Prostate gland (tissue), 2 donors: ENCODE results near the gene KMT2A. TPM values are rescaled to one million over a fixed set of nuclear protein-coding genes. Genes with fewer than 3 reads are reported as not detected.

Experiments
- DNase-seq: peaks from one replicate; pipeline ENCODE4 v3.0.0-alpha.2; 2019; ENCODE audit warnings: low spot score
- H3K27ac ChIP-seq, 2 donors: fragments of 200-600 bp; sonication (generic); 2 replicates each; pipeline ENCODE4 v1.5.1; 2017 to 2019
- H3K27me3 ChIP-seq: fragments of 200-600 bp; sonication (generic); replicated peaks from 2 replicates; pipeline ENCODE4 v1.5.1; 2019; ENCODE audit not compliant: insufficient read depth
- H3K36me3 ChIP-seq, 2 donors: fragments of 200-600 bp; sonication (generic); 1 replicate in 1 of 2; 2 replicates in 1 of 2; pipeline versions ENCODE4 v1.5.1 to v1.8.1; 2017 to 2019
- H3K4me1 ChIP-seq: fragments of 200-600 bp; sonication (generic); replicated peaks from 2 replicates; pipeline ENCODE4 v1.5.1; 2019
- H3K4me3 ChIP-seq, 2 donors: fragments of 200-600 bp; sonication (generic); 2 replicates each; pipeline ENCODE4 v1.5.1; 2017 to 2019
- H3K9me3 ChIP-seq: fragments of 200-600 bp; sonication (generic); 2 replicates; pipeline ENCODE4 v1.5.1; 2017
- POLR2A ChIP-seq: fragments of 450-650 bp; IDR thresholded peaks from one replicate; pipeline ENCODE4 v1.6.1; 2016; ENCODE audit warnings: antibody characterized with exemption, mild to moderate bottlenecking
- POLR2AphosphoS5 ChIP-seq: sonication (generic); formaldehyde crosslinking; IDR thresholded peaks from one replicate; pipeline ENCODE4 v1.6.1; 2017; ENCODE audit warnings: antibody characterized with exemption
- WGBS: methylation state at CpG from one replicate; pipeline ENCODE4 v1.1.5; 2018; 5-methylcytosine and 5-hydroxymethylcytosine counted together
- intact Hi-C: fragments of 100-400 bp; cut with DNase I; formaldehyde crosslinking; loops from one replicate; pipeline ENCODE4 v1.14.2; 2022
- total RNA-seq, 2 donors: library from RNA; depleted of rRNA; stranded (reverse); fragments of >200 nt; gene quantifications; one replicate each; pipeline ENCODE4 v1.1.0, GENCODE V29; 2016
- TF ChIP-seq, protein P1 (sequence below), 4 experiments: fragments of 200-600 bp in 2 of 4; fragments of 450-650 bp in 2 of 4; sonication (generic) in 2 of 4; IDR thresholded peaks; 1 replicate in 3 of 4; 2 replicates in 1 of 4; pipeline ENCODE4 v1.5.1; 2016 to 2019; ENCODE audit warnings: antibody characterized with exemption in 4 of 4, mild to moderate bottlenecking in 2 of 4, moderate library complexity in 2 of 4

The KMT2A gene
- total RNA-seq, 2 donors from 2014 or later: 82.6 to 89.0 TPM

DNA sequence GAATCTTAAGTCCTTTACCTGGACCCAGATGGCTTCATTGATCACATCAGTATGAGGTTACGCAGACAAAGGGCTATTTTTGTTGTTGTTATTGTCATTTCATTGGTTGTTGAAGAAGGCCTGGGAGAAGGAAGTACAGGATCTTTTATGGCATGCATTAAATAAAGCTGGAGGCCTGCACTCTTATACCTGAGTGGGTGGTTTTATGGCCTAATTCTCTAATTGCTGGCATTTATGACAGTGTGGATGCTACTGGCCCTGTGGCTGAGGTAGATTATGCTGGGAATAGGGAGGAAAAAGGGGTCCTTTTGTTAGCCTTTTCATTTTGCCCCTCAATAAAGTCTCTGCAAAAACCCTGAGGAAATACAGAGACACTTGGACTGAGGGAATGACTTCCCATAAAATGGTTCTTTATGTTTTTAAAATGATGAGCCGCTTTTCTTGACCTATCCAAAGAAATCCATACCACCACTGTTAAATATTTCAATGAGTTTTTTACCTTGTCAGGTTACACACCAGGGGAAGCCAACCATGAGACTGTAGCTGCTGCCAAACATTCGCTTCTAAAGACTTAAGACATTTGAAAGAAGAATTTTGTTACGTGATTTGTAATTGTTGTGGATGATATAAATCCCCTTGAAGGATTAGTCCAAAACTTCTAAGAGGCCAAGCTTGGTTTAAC is 6.8 kb downstream of the KMT2A start:
- 67% methylated on average over 4 of the region's 4 CpGs for WGBS
- H3K36me3 ChIP-seq: no peaks in the 10 kb centered on the region
- intact Hi-C loops: no loop called here

DNA sequence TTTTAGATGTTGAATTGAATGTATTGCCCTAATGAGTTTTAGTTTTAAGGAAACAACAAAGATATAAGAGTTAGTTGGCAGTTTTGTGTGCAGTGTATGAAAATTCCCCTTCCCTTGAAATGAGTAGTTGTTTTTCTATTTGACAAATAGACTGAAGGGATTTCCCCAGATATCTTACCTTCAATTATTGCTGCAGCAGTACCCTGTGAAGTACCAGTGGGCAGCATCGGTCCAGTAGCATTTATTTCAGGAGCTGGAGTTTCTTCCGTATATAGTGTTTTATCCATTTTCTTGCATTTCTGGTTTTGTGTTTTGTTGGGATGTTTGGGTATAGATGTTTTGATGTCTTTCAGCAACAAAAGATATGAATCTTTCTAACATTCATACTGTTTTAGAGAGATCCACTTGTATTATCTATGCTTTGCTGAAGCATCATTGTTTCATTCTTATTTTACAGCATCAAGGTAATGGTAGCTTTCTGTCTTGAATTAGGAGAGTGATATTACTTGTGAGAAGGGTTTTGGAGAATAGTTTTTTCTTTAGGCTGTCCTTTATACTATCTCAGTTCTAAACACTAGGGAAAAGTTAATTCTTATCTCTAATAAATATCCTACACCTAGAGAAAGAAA is 7.4 kb downstream of the KMT2A start:
- DNase-seq: no peak
- TF ChIP-seq POLR2AphosphoS5: no peak
- TF ChIP-seq, protein P1, sequence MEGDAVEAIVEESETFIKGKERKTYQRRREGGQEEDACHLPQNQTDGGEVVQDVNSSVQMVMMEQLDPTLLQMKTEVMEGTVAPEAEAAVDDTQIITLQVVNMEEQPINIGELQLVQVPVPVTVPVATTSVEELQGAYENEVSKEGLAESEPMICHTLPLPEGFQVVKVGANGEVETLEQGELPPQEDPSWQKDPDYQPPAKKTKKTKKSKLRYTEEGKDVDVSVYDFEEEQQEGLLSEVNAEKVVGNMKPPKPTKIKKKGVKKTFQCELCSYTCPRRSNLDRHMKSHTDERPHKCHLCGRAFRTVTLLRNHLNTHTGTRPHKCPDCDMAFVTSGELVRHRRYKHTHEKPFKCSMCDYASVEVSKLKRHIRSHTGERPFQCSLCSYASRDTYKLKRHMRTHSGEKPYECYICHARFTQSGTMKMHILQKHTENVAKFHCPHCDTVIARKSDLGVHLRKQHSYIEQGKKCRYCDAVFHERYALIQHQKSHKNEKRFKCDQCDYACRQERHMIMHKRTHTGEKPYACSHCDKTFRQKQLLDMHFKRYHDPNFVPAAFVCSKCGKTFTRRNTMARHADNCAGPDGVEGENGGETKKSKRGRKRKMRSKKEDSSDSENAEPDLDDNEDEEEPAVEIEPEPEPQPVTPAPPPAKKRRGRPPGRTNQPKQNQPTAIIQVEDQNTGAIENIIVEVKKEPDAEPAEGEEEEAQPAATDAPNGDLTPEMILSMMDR (IDR thresholded peaks at IDR 0.05): no peak
- TF ChIP-seq POLR2A: no peak
- 72% methylated on average over 2 of the region's 2 CpGs for WGBS
- intact Hi-C loops: no loop called here
- H3K4me1 ChIP-seq: peaks cover 7% of the 10 kb centered on the region
- no peak overlapping the region for H3K27ac ChIP-seq
- no peaks in the 10 kb centered on the region for H3K36me3 ChIP-seq
- no peaks in the 10 kb centered on the region for H3K27me3 ChIP-seq
- no peaks in the 10 kb centered on the region for H3K9me3 ChIP-seq
- no peak overlapping the region for H3K4me3 ChIP-seq

More for the DNA sequence above, 6.8 kb downstream of the KMT2A start:
- Histone ChIP-seq H3K4me3 (no peak overlapping the region), H3K27ac (no peak overlapping the region), H3K4me1 (peaks cover 7% of the 10 kb centered on the region), H3K9me3 (no peaks in the 10 kb centered on the region), H3K27me3 (no peaks in the 10 kb centered on the region)
- DNase-seq: no peak
- TF ChIP-seq, protein P1 (IDR thresholded peaks at IDR 0.05): no peak
- TF ChIP-seq POLR2AphosphoS5 (no peak), POLR2A (no peak)

DNA sequence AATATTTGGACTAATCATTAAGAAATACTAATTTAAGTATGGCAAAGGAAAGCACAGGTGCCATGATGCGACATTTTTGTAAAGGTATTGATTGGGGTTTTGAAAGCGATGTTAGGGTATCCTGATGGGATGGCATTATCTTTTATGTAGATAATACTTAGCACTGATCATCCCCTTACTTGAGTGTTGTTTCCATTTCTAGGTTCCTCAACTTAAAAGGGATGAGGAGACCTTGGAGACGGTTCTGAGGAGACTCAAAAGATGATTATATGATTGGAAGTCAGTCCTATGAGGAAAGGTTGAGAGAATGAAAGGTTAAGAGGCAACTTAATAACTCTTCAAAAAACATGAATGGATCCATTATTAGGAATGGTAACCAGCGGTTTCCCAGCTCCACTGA is 11.1 kb downstream of the KMT2A start:
- Histone ChIP-seq H3K27ac (no peak overlapping the region), H3K4me1 (no peaks in the 10 kb centered on the region)

DNA sequence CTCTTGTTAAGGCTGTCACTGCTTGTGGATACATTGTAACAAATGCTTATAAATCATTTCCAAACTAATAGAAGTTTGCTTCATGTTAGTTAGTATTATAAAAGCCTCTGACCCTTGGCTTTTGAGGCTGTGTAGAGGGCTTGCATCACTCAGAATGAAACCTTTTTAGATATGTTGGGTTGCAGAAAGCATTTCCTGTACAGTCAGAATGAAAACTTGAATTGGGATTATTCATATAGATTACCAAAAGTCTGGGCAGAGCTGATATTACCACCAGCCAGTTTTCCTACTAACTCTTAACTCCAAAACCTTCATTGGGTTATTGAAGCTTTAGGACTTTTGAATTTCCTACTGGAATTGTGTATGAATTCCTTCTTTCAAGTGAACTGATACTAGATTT is 12.0 kb downstream of the KMT2A start:
- no peak for TF ChIP-seq POLR2A
- no peak for TF ChIP-seq POLR2AphosphoS5
- TF ChIP-seq, protein P1 (IDR thresholded peaks at IDR 0.05): no peak

More for the DNA sequence above, 11.1 kb downstream of the KMT2A start:
- intact Hi-C loops: no loop called here
- no peaks in the 10 kb centered on the region for H3K27me3 ChIP-seq
- TF ChIP-seq POLR2A: no peak
- TF ChIP-seq POLR2AphosphoS5: no peak
- TF ChIP-seq, protein P1 (IDR thresholded peaks at IDR 0.05): no peak
- no peak for DNase-seq
- 97% methylated on average over 4 of the region's 4 CpGs for WGBS
- no peaks in the 10 kb centered on the region for H3K9me3 ChIP-seq
- no peaks in the 10 kb centered on the region for H3K36me3 ChIP-seq
- no peak overlapping the region for H3K4me3 ChIP-seq

More for the DNA sequence above, 12.0 kb downstream of the KMT2A start:
- DNase-seq: no peak
- Histone ChIP-seq H3K27me3 (no peaks in the 10 kb centered on the region), H3K36me3 (no peaks in the 10 kb centered on the region), H3K9me3 (no peaks in the 10 kb centered on the region), H3K4me1 (no peaks in the 10 kb centered on the region), H3K27ac (no peak overlapping the region), H3K4me3 (no peak overlapping the region)
- intact Hi-C loops: no loop called here
